GM21576 (cell line): ENCODE results near the gene TCF25.
A peak's percentile ranks its signal among the peaks of the same experiment; 100 is the strongest.

Experiments used
- ATAC-seq: cut with Tn5 transposase; IDR thresholded peaks from one replicate; pipeline ENCODE4 v1.9.1; 2021; ENCODE audit warnings: mild to moderate bottlenecking, moderate library complexity; ENCODE audit not compliant: unreplicated experiment

The TCF25 gene

GRCh38 chr16:89938175-89938885 is 64.9 kb downstream of the TCF25 start:
- no peak for ATAC-seq

GRCh38 chr16:89944773-89945172 is 71.4 kb downstream of the TCF25 start:
- no peak for ATAC-seq

- no peak for ATAC-seq
These were observed 72.3 kb downstream of the TCF25 start for GRCh38 chr16:89945654-89946053.

GRCh38 chr16:89946515-89946914 is 73.1 kb downstream of the TCF25 start:
- no peak for ATAC-seq

- ATAC-seq, result no peak
These were observed 75.8 kb downstream of the TCF25 start for GRCh38 chr16:89949121-89949742.

GRCh38 chr16:89949756-89950155 is 76.4 kb downstream of the TCF25 start:
- no peak for ATAC-seq

- ATAC-seq, result no peak
These were observed 78.1 kb downstream of the TCF25 start for GRCh38 chr16:89951509-89951908.

- no peak for ATAC-seq
These were observed 78.7 kb downstream of the TCF25 start for GRCh38 chr16:89952049-89952448.

- ATAC-seq, result no peak
These were observed 79.2 kb downstream of the TCF25 start for GRCh38 chr16:89952551-89952950.

GRCh38 chr16:89953671-89954406 is 80.4 kb downstream of the TCF25 start:
- ATAC-seq, result peak; percentile 71

- ATAC-seq, result no peak
These were observed 81.1 kb downstream of the TCF25 start for GRCh38 chr16:89954462-89954861.

- no peak for ATAC-seq
These were observed 81.8 kb downstream of the TCF25 start for GRCh38 chr16:89955001-89955685.

- ATAC-seq, result no peak
These were observed 83.3 kb downstream of the TCF25 start for GRCh38 chr16:89956505-89957215.

GRCh38 chr16:89957216-89957785 is 83.9 kb downstream of the TCF25 start:
- ATAC-seq, result no peak

GRCh38 chr16:89958068-89958467 is 84.7 kb downstream of the TCF25 start:
- ATAC-seq, result no peak

GRCh38 chr16:89958596-89958995 is 85.2 kb downstream of the TCF25 start:
- no peak for ATAC-seq

- no peak for ATAC-seq
These were observed 87.6 kb downstream of the TCF25 start for GRCh38 chr16:89960966-89961365.
